MM.1S (cell line): ENCODE measurements around the gene ARHGAP26.

Experiments used
- DNase-seq: peaks from one replicate; pipeline ENCODE4 v3.0.0-alpha.2; 2015
- H2AFZ ChIP-seq: fragments of 300-600 bp; sonication (generic); 2 replicates; pipeline ENCODE4 v1.6.0; 2016; ENCODE audit warnings: antibody characterized with exemption, low read length
- H3F3A ChIP-seq: fragments of 300-600 bp; sonication (generic); 2 replicates; pipeline ENCODE4 v1.6.1; 2016; ENCODE audit warnings: mild to moderate bottlenecking, antibody characterized with exemption, low read length, moderate library complexity, mixed read lengths; ENCODE audit not compliant: insufficient read depth
- H3K27ac ChIP-seq: fragments of 300-600 bp; sonication (generic); 2 replicates; pipeline ENCODE4 v1.5.1; 2016; ENCODE audit warnings: mild to moderate bottlenecking, low read length
- H3K27me3 ChIP-seq: fragments of 300-600 bp; sonication (generic); replicated peaks from 2 replicates; pipeline ENCODE4 v1.6.0; 2016; ENCODE audit warnings: low read length; ENCODE audit not compliant: insufficient read depth
- H3K36me3 ChIP-seq: fragments of 300-600 bp; sonication (generic); replicated peaks from 2 replicates; pipeline ENCODE4 v1.6.1; 2016; ENCODE audit warnings: mild to moderate bottlenecking, low read length, mixed read lengths; ENCODE audit not compliant: insufficient read depth
- H3K4me1 ChIP-seq: fragments of 300-600 bp; sonication (generic); 2 replicates; pipeline ENCODE4 v1.6.1; 2016; ENCODE audit warnings: low read length, mixed read lengths
- H3K4me2 ChIP-seq: fragments of 300-600 bp; sonication (generic); 2 replicates; pipeline ENCODE4 v1.6.0; 2016; ENCODE audit warnings: low read depth, low read length
- H3K4me3 ChIP-seq: fragments of 300-600 bp; sonication (generic); 2 replicates; pipeline ENCODE4 v1.5.1; 2016; ENCODE audit warnings: low read length, mixed read lengths
- H3K79me2 ChIP-seq: fragments of 300-600 bp; sonication (generic); 2 replicates; pipeline ENCODE4 v1.6.1; 2016; ENCODE audit warnings: mixed run types, low read length, mixed read lengths
- H3K9ac ChIP-seq: fragments of 300-600 bp; sonication (generic); 2 replicates; pipeline ENCODE4 v1.6.1; 2016; ENCODE audit warnings: low read length, mixed read lengths
- H3K9me2 ChIP-seq: fragments of 300-600 bp; sonication (generic); replicated peaks from 2 replicates; pipeline ENCODE4 v1.6.1; 2016; ENCODE audit warnings: mild to moderate bottlenecking, low read length, mixed read lengths; ENCODE audit not compliant: insufficient read depth
- H3K9me3 ChIP-seq: fragments of 300-600 bp; sonication (generic); replicated peaks from 2 replicates; pipeline ENCODE4 v1.6.1; 2016; ENCODE audit warnings: mild to moderate bottlenecking, low read length, mixed read lengths; ENCODE audit not compliant: insufficient read depth
- H4K20me1 ChIP-seq: fragments of 300-600 bp; sonication (generic); 2 replicates; pipeline ENCODE4 v1.6.1; 2016; ENCODE audit warnings: mild to moderate bottlenecking, low read length, moderate library complexity, mixed read lengths; ENCODE audit not compliant: insufficient read depth
- EZH2 ChIP-seq: fragments of 300-600 bp; sonication (generic); optimal IDR thresholded peaks from 2 replicates; pipeline ENCODE3; 2017; ENCODE audit warnings: low read depth, mild to moderate bottlenecking, antibody characterized with exemption, low read length, mixed read lengths
- EZH2phosphoT487 ChIP-seq: fragments of 300-600 bp; sonication (generic); IDR thresholded peaks from 2 replicates; pipeline ENCODE4 v1.6.1; 2018; ENCODE audit warnings: antibody characterized with exemption, low read length
- TF ChIP-seq, protein P1 (sequence below): fragments of 300-600 bp; sonication (generic); IDR thresholded peaks from 2 replicates; pipeline ENCODE4 v1.5.1; 2016; ENCODE audit warnings: antibody characterized with exemption, low read length, mixed read lengths

The ARHGAP26 gene

DNA sequence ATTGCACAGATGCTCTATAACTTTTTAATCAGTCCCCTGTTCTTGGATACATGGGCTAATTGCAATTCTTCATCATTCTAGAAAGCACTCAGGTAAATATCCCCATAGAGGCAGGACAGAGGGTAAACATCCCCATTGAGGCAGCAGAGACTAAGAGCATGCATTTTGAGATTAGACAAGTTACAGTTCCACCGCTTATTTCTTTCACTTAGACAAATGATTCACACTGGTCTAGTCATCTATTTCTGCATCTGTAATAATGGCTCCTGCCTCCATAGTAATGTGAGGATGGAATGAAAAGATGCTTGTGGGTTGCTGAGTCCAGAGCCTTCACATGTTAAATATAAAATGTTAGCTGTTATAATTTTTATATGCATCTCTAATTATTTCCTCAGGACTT lies 276.9 kb downstream of the ARHGAP26 start:
- Histone ChIP-seq H3F3A (no peaks in the 10 kb centered on the region), H3K79me2 (no peaks in the 10 kb centered on the region), H2AFZ (no peak overlapping the region), H3K9me2 (no peaks in the 10 kb centered on the region), H4K20me1 (no peaks in the 10 kb centered on the region), H3K4me2 (no peak overlapping the region), H3K4me1 (peaks cover 15% of the 10 kb centered on the region; the same call in 1 of the 2 replicates), H3K27me3 (no peaks in the 10 kb centered on the region), H3K9ac (no peak overlapping the region), H3K9me3 (no peaks in the 10 kb centered on the region), H3K27ac (no peak overlapping the region), H3K36me3 (no peaks in the 10 kb centered on the region), H3K4me3 (no peak overlapping the region)
- DNase-seq: no peak
- TF ChIP-seq EZH2phosphoT487: no peak
- no peak for TF ChIP-seq EZH2
- TF ChIP-seq, protein P1, sequence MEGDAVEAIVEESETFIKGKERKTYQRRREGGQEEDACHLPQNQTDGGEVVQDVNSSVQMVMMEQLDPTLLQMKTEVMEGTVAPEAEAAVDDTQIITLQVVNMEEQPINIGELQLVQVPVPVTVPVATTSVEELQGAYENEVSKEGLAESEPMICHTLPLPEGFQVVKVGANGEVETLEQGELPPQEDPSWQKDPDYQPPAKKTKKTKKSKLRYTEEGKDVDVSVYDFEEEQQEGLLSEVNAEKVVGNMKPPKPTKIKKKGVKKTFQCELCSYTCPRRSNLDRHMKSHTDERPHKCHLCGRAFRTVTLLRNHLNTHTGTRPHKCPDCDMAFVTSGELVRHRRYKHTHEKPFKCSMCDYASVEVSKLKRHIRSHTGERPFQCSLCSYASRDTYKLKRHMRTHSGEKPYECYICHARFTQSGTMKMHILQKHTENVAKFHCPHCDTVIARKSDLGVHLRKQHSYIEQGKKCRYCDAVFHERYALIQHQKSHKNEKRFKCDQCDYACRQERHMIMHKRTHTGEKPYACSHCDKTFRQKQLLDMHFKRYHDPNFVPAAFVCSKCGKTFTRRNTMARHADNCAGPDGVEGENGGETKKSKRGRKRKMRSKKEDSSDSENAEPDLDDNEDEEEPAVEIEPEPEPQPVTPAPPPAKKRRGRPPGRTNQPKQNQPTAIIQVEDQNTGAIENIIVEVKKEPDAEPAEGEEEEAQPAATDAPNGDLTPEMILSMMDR: no peak

DNA sequence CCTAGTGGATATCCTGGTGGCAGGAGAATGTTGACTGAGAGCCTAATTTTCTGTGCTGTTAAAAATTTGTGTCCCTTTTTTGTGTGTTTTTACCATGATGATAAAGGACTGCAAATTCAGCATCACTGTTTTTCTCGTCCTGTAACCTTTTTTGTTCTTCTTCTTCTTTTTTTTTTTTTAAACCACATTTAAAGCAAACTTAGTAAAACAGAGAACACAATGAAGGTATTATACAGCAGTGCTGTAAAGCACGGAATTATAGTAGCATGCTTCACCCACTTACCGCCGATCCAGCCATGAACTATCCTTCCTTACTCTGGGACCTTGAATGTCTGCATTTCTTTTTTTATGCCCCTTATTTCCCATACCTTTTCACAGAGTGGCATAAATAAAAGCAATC lies 280.0 kb downstream of the ARHGAP26 start:
- no peaks in the 10 kb centered on the region for H3K27me3 ChIP-seq
- no peaks in the 10 kb centered on the region for H3K9me3 ChIP-seq
- no peak overlapping the region for H3K4me3 ChIP-seq
- H3K4me2 ChIP-seq: no peak overlapping the region
- peaks cover 37% of the 10 kb centered on the region for H3K4me1 ChIP-seq
- H4K20me1 ChIP-seq: no peaks in the 10 kb centered on the region
- no peak overlapping the region for H2AFZ ChIP-seq
- no peaks in the 10 kb centered on the region for H3K9me2 ChIP-seq
- H3K27ac ChIP-seq: no peak overlapping the region
- peaks cover 22% of the 10 kb centered on the region for H3F3A ChIP-seq
- no peaks in the 10 kb centered on the region for H3K36me3 ChIP-seq
- no peak overlapping the region for H3K9ac ChIP-seq
- no peaks in the 10 kb centered on the region for H3K79me2 ChIP-seq
- TF ChIP-seq EZH2phosphoT487 (no peak), EZH2 (no peak)
- no peak for DNase-seq

DNA sequence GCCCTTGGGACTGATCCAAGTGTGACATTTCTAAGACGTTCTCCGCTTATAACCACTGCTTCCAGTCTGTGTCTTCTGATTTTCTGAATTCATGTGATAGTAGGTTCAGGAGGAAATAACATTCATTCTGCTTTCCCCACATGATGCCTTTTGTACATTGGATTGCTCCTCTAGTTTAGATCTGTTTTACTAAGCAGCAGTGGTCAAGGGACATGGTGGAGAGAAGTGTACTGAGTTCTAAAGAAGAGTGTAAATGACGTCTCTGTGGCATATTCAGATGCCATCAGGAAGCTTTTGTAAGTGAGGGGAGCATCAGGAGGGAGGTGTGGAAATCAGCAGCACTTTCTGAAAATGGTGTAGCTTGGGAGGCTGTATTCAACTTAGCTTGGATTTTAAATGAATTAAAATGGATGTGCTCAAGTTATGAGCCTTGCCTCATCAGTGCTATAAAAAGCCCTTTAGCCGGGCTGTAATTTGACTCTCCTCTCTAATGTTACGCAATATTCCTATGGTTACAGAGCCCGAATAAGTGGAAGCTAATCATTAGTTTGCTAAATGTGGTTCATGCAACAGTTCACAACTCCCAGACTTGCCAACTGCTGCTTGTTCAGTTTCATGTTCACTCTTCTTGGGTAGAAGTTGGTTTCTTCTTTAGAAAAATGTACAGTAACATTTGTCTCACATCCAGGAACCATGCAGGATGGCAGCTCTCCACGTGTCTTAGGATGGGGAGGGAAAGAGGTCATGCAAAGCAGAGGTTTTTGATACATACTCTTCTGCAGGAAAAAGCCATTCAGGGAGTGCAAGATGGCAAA lies 281.3 kb downstream of the ARHGAP26 start:
- H3K4me2 ChIP-seq: no peak overlapping the region
- H3K4me1 ChIP-seq: peaks cover 50% of the 10 kb centered on the region
- no peaks in the 10 kb centered on the region for H3K79me2 ChIP-seq

More for the DNA sequence above, 281.3 kb downstream of the ARHGAP26 start:
- Histone ChIP-seq H3K9ac (no peak overlapping the region), H3K9me2 (no peaks in the 10 kb centered on the region), H3K9me3 (no peaks in the 10 kb centered on the region), H3K27ac (no peak overlapping the region; the same call in 1 of the 2 replicates), H3F3A (peaks cover 22% of the 10 kb centered on the region), H2AFZ (no peak overlapping the region), H3K4me3 (no peak overlapping the region), H3K36me3 (no peaks in the 10 kb centered on the region), H4K20me1 (no peaks in the 10 kb centered on the region), H3K27me3 (no peaks in the 10 kb centered on the region)
- DNase-seq: no peak
- TF ChIP-seq EZH2 (no peak), EZH2phosphoT487 (no peak)
- TF ChIP-seq, protein P1: no peak
